ENCODE measurements around the gene ABCF2.

DNA sequence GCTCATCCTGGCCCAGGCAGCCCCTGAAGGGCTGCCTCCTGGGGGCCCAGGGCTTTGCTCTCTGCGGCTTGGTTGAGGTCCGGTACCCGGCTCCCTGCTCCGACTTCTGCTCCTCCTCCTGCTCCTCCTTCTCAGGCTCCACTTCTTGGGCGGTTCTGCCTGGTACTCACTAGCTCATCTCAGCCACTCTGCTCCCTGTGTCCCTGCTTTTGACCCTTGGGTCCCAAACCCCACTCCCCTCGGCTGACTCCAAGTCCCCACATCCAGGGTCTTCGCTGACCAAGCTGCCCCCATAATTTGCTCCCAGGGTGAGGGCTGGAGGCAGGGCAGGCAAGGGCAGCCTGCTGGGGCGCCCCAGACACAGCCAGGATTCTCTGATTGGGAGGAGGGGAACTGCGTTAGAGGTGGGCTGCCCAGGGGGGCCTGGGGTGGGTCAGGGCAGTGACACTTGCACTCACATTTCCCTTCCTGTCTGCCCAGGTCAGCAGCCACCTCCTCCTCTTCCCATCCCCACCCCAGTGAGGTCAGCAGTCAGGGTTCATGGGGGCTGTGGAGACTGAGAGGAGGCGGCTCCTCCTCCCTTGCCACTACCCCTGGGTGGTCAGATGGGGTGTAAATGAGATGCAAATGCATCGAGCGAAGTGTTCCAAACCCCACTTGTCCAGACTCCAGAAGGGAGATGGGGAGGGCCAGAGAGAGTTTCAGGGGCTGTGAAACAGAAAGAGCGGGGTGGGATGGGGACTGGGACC is 19.3 kb upstream of the ABCF2 start:
- TF ChIP-seq, protein P1, sequence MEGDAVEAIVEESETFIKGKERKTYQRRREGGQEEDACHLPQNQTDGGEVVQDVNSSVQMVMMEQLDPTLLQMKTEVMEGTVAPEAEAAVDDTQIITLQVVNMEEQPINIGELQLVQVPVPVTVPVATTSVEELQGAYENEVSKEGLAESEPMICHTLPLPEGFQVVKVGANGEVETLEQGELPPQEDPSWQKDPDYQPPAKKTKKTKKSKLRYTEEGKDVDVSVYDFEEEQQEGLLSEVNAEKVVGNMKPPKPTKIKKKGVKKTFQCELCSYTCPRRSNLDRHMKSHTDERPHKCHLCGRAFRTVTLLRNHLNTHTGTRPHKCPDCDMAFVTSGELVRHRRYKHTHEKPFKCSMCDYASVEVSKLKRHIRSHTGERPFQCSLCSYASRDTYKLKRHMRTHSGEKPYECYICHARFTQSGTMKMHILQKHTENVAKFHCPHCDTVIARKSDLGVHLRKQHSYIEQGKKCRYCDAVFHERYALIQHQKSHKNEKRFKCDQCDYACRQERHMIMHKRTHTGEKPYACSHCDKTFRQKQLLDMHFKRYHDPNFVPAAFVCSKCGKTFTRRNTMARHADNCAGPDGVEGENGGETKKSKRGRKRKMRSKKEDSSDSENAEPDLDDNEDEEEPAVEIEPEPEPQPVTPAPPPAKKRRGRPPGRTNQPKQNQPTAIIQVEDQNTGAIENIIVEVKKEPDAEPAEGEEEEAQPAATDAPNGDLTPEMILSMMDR (IDR thresholded peaks at IDR 0.05), result no peak
- TF ChIP-seq POLR2AphosphoS5 (IDR thresholded peaks at IDR 0.05) (no peak), POLR2A (IDR thresholded peaks at IDR 0.05) (no peak)
